HepG2 (cell line): ENCODE measurements around the gene BTK. TPM values are rescaled to one million over a fixed set of nuclear protein-coding genes. Genes with fewer than 3 reads are reported as not detected.

Source experiments
- ATAC-seq: fragments of 200-7000 bp; cut with Tn5 transposase; 3 replicates; pipeline ENCODE4 v1.9.1; 2020; ENCODE audit warnings: mild to moderate bottlenecking, moderate library complexity
- BruUV-seq: library from RNA; stranded (reverse); fragments of 400-500 nt; replicated peaks from 2 replicates; lab custom pipeline; 2021; lab: Mats Ljungman, UMichigan
- CTCF ChIA-PET: fragments of 300-600 bp; formaldehyde crosslinking; extraction: SDS; loops from one replicate; lab custom pipeline; 2021; ENCODE audit warnings: low total read pairs, inconsistent platforms, low intra/inter-chr PET ratio; lab: Yijun Ruan, JAX
- POLR2A ChIA-PET: fragments of 350-600 bp; sonication (Branson Sonifier 250); formaldehyde crosslinking; loops from one replicate; lab custom pipeline; 2020; ENCODE audit warnings: antibody characterized with exemption, inconsistent platforms; lab: Yijun Ruan, JAX
- DNase-seq: peaks from one replicate; pipeline ENCODE4 v3.0.0-alpha.2; 2015; ENCODE audit warnings: low spot score
- FAIRE-seq: peaks from 3 replicates; lab custom pipeline; 2011; peaks lifted over from hg19 to GRCh38; lab: Jason Lieb, UNC
- H2AFZ ChIP-seq: one replicate; pipeline ENCODE4 v1.6.1; 2011; ENCODE audit warnings: low read length, inconsistent platforms
- H3K27ac ChIP-seq: fragments of 300-600 bp; 3 replicates; pipeline ENCODE4 v1.8.0; 2011; ENCODE audit warnings: mixed run types, mild to moderate bottlenecking, mixed read lengths, low read length, inconsistent platforms; ENCODE audit not compliant: insufficient read depth; ENCODE audit errors: extremely low read length
- H3K27me3 ChIP-seq, 2 experiments: fragments of 200-600 bp in 1 of 2; 2 replicates in 1 of 2; 3 replicates in 1 of 2; pipeline versions ENCODE4 v1.6.0 to v1.8.0; 2011; ENCODE audit warnings: low read length in 2 of 2, mild to moderate bottlenecking in 2 of 2, moderate library complexity in 2 of 2, inconsistent platforms in 1 of 2; ENCODE audit not compliant: insufficient read depth in 2 of 2, control insufficient read depth in 1 of 2
- H3K36me3 ChIP-seq, 2 experiments: fragments of 200-600 bp in 1 of 2; replicated peaks in 1 of 2; 2 replicates in 1 of 2; 3 replicates in 1 of 2; pipeline versions ENCODE4 v1.5.1 to v1.8.0; 2011; ENCODE audit warnings: low read length in 2 of 2, inconsistent platforms in 1 of 2; ENCODE audit not compliant: insufficient read depth in 2 of 2, control insufficient read depth in 1 of 2
- H3K4me1 ChIP-seq: 2 replicates; pipeline ENCODE4 v1.5.1; 2012; ENCODE audit warnings: low read length, inconsistent platforms; ENCODE audit not compliant: insufficient read depth
- H3K4me2 ChIP-seq: 2 replicates; pipeline ENCODE4 v1.6.0; 2011; ENCODE audit warnings: low read depth, low read length, inconsistent platforms
- H3K4me3 ChIP-seq, 3 experiments: fragments of 200-600 bp in 1 of 3; sonication (generic), shearing (Covaris generic) in 1 of 3; replicated peaks in 1 of 3; 2 replicates each; pipeline ENCODE4 v1.5.1; 2011 to 2016; ENCODE audit warnings: low read length in 3 of 3, inconsistent platforms in 2 of 3, low read depth in 2 of 3, mild to moderate bottlenecking in 2 of 3, control low read depth in 1 of 3, mixed read lengths in 1 of 3; ENCODE audit not compliant: insufficient read depth in 1 of 3
- H3K79me2 ChIP-seq: one replicate; pipeline ENCODE4 v1.6.1; 2011; ENCODE audit warnings: low read length, inconsistent platforms; ENCODE audit not compliant: insufficient read depth
- H3K9ac ChIP-seq: 2 replicates; pipeline ENCODE4 v1.6.0; 2011; ENCODE audit warnings: mild to moderate bottlenecking, low read depth, low read length, inconsistent platforms; ENCODE audit not compliant: insufficient read depth
- H3K9me3 ChIP-seq: 2 replicates; pipeline ENCODE4 v1.5.1; 2012; ENCODE audit warnings: mild to moderate bottlenecking, low read length
- H4K20me1 ChIP-seq: 2 replicates; pipeline ENCODE4 v1.6.0; 2011; ENCODE audit warnings: inconsistent platforms, mild to moderate bottlenecking, low read length, moderate library complexity; ENCODE audit not compliant: insufficient read depth
- NKX3-1 ChIP-seq: sonication (generic); formaldehyde crosslinking; IDR thresholded peaks from 2 replicates; pipeline ENCODE4 v1.5.0; 2020; ENCODE audit warnings: missing genetic modification reagents
- NR2F6 ChIP-seq, 2 experiments: IDR thresholded peaks; 2 replicates each; pipeline ENCODE4 v1.6.1; 2016; ENCODE audit warnings: antibody characterized with exemption in 1 of 2, mild to moderate bottlenecking in 1 of 2
- SIN3A ChIP-seq: IDR thresholded peaks from 2 replicates; pipeline ENCODE4 v1.6.1; 2011; ENCODE audit warnings: low read depth, mild to moderate bottlenecking, control low read depth, low read length, borderline replicate concordance
- TFDP1 ChIP-seq: IDR thresholded peaks from 2 replicates; pipeline ENCODE4 v1.6.1; 2016; ENCODE audit warnings: missing compliant biosample characterization, missing genetic modification reagents, borderline replicate concordance
- U2AF2 ChIP-seq: fragments of 200-400 bp; formaldehyde crosslinking; IDR thresholded peaks from 2 replicates; pipeline ENCODE4 v1.6.1; 2017; ENCODE audit warnings: low read depth, mild to moderate bottlenecking, low read length
- YEATS4 ChIP-seq: sonication (generic); formaldehyde crosslinking; IDR thresholded peaks from 2 replicates; pipeline ENCODE4 v1.4.0; 2020; ENCODE audit warnings: missing genetic modification reagents, borderline replicate concordance
- YY1 ChIP-seq: IDR thresholded peaks from 2 replicates; pipeline ENCODE4 v1.6.1; 2011; ENCODE audit warnings: low read length, low read depth, moderate library complexity, mild to moderate bottlenecking; ENCODE audit not compliant: insufficient read depth, insufficient replicate concordance
- ZFP36 ChIP-seq: fragments of 150-350 bp; IDR thresholded peaks from 2 replicates; pipeline ENCODE4 v1.6.1; 2018; ENCODE audit warnings: borderline replicate concordance, low read length, low read depth; ENCODE audit not compliant: partially characterized antibody
- ZFP36L2 ChIP-seq: sonication (generic); formaldehyde crosslinking; IDR thresholded peaks from 2 replicates; pipeline ENCODE4 v1.4.0; 2020; ENCODE audit warnings: missing genetic modification reagents
- ZFP41 ChIP-seq: sonication (generic); formaldehyde crosslinking; IDR thresholded peaks from 2 replicates; pipeline ENCODE4 v1.4.0; 2020; ENCODE audit warnings: mild to moderate bottlenecking, missing genetic modification reagents, borderline replicate concordance
- ZHX1 ChIP-seq: sonication (generic); formaldehyde crosslinking; IDR thresholded peaks from 2 replicates; pipeline ENCODE4 v1.8.1; 2022; ENCODE audit warnings: low read depth, mild to moderate bottlenecking, missing genetic modification reagents
- ZNF343 ChIP-seq: sonication (generic); formaldehyde crosslinking; IDR thresholded peaks from 2 replicates; pipeline ENCODE4 v1.4.0; 2020; ENCODE audit warnings: mild to moderate bottlenecking, missing genetic modification reagents
- ZNF44 ChIP-seq: sonication (generic); formaldehyde crosslinking; IDR thresholded peaks from 2 replicates; pipeline ENCODE4 v1.5.1; 2020; ENCODE audit warnings: mild to moderate bottlenecking, missing genetic modification reagents
- ZNF441 ChIP-seq: sonication (generic); formaldehyde crosslinking; IDR thresholded peaks from 2 replicates; pipeline ENCODE4 v1.7.0; 2021; ENCODE audit warnings: missing genetic modification reagents, borderline replicate concordance
- ZNF446 ChIP-seq: sonication (generic); formaldehyde crosslinking; IDR thresholded peaks from 2 replicates; pipeline ENCODE4 v1.5.0; 2020; ENCODE audit warnings: mild to moderate bottlenecking, missing genetic modification reagents
- ZNF616 ChIP-seq: sonication (generic); formaldehyde crosslinking; IDR thresholded peaks from 2 replicates; pipeline ENCODE4 v1.5.0; 2020; ENCODE audit warnings: low read depth, mild to moderate bottlenecking, missing genetic modification reagents
- ZNF678 ChIP-seq: sonication (generic); formaldehyde crosslinking; IDR thresholded peaks from 2 replicates; pipeline ENCODE4 v1.4.0; 2020; ENCODE audit warnings: mild to moderate bottlenecking, missing genetic modification reagents
- ZSCAN21 ChIP-seq: sonication (generic); formaldehyde crosslinking; IDR thresholded peaks from 2 replicates; pipeline ENCODE4 v1.8.0; 2022; ENCODE audit warnings: mild to moderate bottlenecking, missing genetic modification reagents, moderate library complexity, borderline replicate concordance
- WGBS: methylation state at CpG from one replicate; pipeline ENCODE4 v1.1.6; 2017; ENCODE audit warnings: low lambda C conversion rate; 5-methylcytosine and 5-hydroxymethylcytosine counted together
- in situ Hi-C: cut with HindIII; loops from 2 replicates; pipeline ENCODE4 v1.10.0; 2017; ENCODE audit warnings: low pct_unique_long_range_greater_than_20kb; ENCODE audit not compliant: extremely low pct_ligation_motif_present
- intact Hi-C: fragments of 100-400 bp; cut with micrococcal nuclease; formaldehyde crosslinking; loops from one replicate; pipeline ENCODE4 v1.10.0; 2022; ENCODE audit not compliant: unreplicated experiment
- polyA plus RNA-seq, 8 experiments: library from polyadenylated mRNA; depleted of rRNA in 3 of 8; stranded (reverse) in 7 of 8; unstranded in 1 of 8; fragments of >200 nt; fragmentation: Illumina TruSeq in 4 of 8; extraction: Trizol in 4 of 8; gene quantifications; 2 replicates each; pipeline versions ENCODE4 v1.2.1 to v1.2.3, GENCODE V29; 2011 to 2016; ENCODE audit warnings: low read depth in 4 of 8, missing spikeins in 1 of 8, mixed read lengths in 1 of 8; ENCODE audit not compliant: insufficient read depth in 1 of 8
- total RNA-seq, 5 experiments: library from RNA; depleted of rRNA; stranded (reverse); fragments of >200 nt; fragmentation: Illumina TruSeq; extraction: Trizol; gene quantifications; 2 replicates each; pipeline ENCODE4 v1.2.3, GENCODE V29; 2016; ENCODE audit warnings: low read depth in 1 of 5
- TF ChIP-seq, protein P1 (sequence below): sonication (generic); formaldehyde crosslinking; IDR thresholded peaks from 2 replicates; pipeline ENCODE4 v1.4.0; 2020; ENCODE audit warnings: missing genetic modification reagents
- TF ChIP-seq, protein P2 (sequence below): sonication (generic); formaldehyde crosslinking; IDR thresholded peaks from 2 replicates; pipeline ENCODE4 v1.5.0; 2020; ENCODE audit warnings: missing genetic modification reagents

The BTK gene
- total and polyA plus RNA-seq, 2 of the 13 experiments (the other 11 are each of a cell fraction or from before 2014, with no cell fraction given): not detected

- FAIRE-seq: no peak
- Histone ChIP-seq H3K4me3 (no peak overlapping the region), H3K9ac (no peak overlapping the region), H2AFZ (no peak overlapping the region), H3K79me2 (no peaks in the 10 kb centered on the region), H3K4me1 (no peaks in the 10 kb centered on the region), H3K27ac (no peak overlapping the region), H3K9me3 (no peaks in the 10 kb centered on the region), H3K27me3 (no peaks in the 10 kb centered on the region), H4K20me1 (no peaks in the 10 kb centered on the region), H3K4me2 (no peak overlapping the region), H3K36me3 (no peaks in the 10 kb centered on the region)
- 100% methylated on average over 1 of the region's 7 CpGs for whole genome bisulfite sequencing
- TF ChIP-seq ZFP36: no peak
- TF ChIP-seq TFDP1: no peak
- TF ChIP-seq ZFP36L2: no peak
- TF ChIP-seq, protein P1, sequence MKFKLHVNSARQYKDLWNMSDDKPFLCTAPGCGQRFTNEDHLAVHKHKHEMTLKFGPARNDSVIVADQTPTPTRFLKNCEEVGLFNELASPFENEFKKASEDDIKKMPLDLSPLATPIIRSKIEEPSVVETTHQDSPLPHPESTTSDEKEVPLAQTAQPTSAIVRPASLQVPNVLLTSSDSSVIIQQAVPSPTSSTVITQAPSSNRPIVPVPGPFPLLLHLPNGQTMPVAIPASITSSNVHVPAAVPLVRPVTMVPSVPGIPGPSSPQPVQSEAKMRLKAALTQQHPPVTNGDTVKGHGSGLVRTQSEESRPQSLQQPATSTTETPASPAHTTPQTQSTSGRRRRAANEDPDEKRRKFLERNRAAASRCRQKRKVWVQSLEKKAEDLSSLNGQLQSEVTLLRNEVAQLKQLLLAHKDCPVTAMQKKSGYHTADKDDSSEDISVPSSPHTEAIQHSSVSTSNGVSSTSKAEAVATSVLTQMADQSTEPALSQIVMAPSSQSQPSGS (CRISPR knock-in tag): no peak
- TF ChIP-seq ZNF343 (CRISPR knock-in tag): no peak
- TF ChIP-seq YY1: no peak
- no peak for TF ChIP-seq ZNF44 (CRISPR knock-in tag)
- TF ChIP-seq NR2F6 (IDR thresholded peaks at IDR 0.05): no peak
- no peak for TF ChIP-seq NR2F6 (CRISPR knock-in tag; IDR thresholded peaks at IDR 0.05)
- TF ChIP-seq NKX3-1 (CRISPR knock-in tag): no peak
- no peak for TF ChIP-seq ZNF446
- no peak for TF ChIP-seq ZHX1 (CRISPR knock-in tag)
- no peak for TF ChIP-seq ZFP41
- TF ChIP-seq, protein P2, sequence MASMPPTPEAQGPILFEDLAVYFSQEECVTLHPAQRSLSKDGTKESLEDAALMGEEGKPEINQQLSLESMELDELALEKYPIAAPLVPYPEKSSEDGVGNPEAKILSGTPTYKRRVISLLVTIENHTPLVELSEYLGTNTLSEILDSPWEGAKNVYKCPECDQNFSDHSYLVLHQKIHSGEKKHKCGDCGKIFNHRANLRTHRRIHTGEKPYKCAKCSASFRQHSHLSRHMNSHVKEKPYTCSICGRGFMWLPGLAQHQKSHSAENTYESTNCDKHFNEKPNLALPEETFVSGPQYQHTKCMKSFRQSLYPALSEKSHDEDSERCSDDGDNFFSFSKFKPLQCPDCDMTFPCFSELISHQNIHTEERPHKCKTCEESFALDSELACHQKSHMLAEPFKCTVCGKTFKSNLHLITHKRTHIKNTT (CRISPR knock-in tag): no peak
- TF ChIP-seq SIN3A: no peak
- no peak for TF ChIP-seq ZNF441 (CRISPR knock-in tag)
- no peak for TF ChIP-seq ZNF616 (CRISPR knock-in tag)
- no peak for TF ChIP-seq YEATS4 (CRISPR knock-in tag)
- no peak for TF ChIP-seq ZSCAN21 (CRISPR knock-in tag)
- TF ChIP-seq ZNF678 (CRISPR knock-in tag): no peak
- TF ChIP-seq U2AF2: no peak
- ChIA-PET POLR2A (no interaction called here), CTCF (no interaction called here)
- intact Hi-C loops: no loop called here
- no TSS peak for BruUV-seq
- no peak for ATAC-seq
- in situ Hi-C loops: no loop called here
- DNase-seq: no peak
Measured at GRCh38 chrX:101360390-101360789, 25.6 kb downstream of the BTK start.
